Coronary artery (tissue), 2 donors: ENCODE data around the gene TMEM108.

ENCODE experiments used
- DNase-seq: peaks from one replicate; pipeline ENCODE4 v3.0.0-alpha.2; 2017; ENCODE audit warnings: low spot score
- H3K27ac ChIP-seq, 2 donors: fragments of 200-600 bp; sonication (generic); one replicate each; pipeline ENCODE4 v1.5.1; 2016 to 2019
- H3K4me3 ChIP-seq: fragments of 200-600 bp; sonication (generic); 2 replicates; pipeline ENCODE4 v1.5.1; 2016; ENCODE audit warnings: mild to moderate bottlenecking, moderate library complexity
- CTCF ChIP-seq: fragments of 200-600 bp; sonication (generic); IDR thresholded peaks from one replicate; pipeline ENCODE4 v1.5.1; 2019; ENCODE audit warnings: antibody characterized with exemption

The TMEM108 gene

GRCh38 chr3:133092681-133093080, 54.5 kb downstream of the TMEM108 start:
- Histone ChIP-seq H3K4me3 (no peak overlapping the region), H3K27ac (no peak overlapping the region)
- TF ChIP-seq CTCF, result no peak
- no peak for DNase-seq

- Histone ChIP-seq H3K4me3 (no peak overlapping the region), H3K27ac (no peak overlapping the region)
- TF ChIP-seq CTCF, result no peak
- DNase-seq, result no peak
Measured at GRCh38 chr3:133093366-133093765, 55.2 kb downstream of the TMEM108 start.

GRCh38 chr3:133096900-133097613, 58.9 kb downstream of the TMEM108 start:
- Histone ChIP-seq H3K4me3 (no peak overlapping the region), H3K27ac (no peak overlapping the region)
- TF ChIP-seq CTCF, result no peak
- no peak for DNase-seq

- no peak for DNase-seq
- Histone ChIP-seq H3K27ac (no peak overlapping the region), H3K4me3 (no peak overlapping the region)
- no peak for TF ChIP-seq CTCF
Measured at GRCh38 chr3:133103706-133104105, 65.5 kb downstream of the TMEM108 start.

GRCh38 chr3:133106169-133106568, 68.0 kb downstream of the TMEM108 start:
- Histone ChIP-seq H3K27ac (no peak overlapping the region), H3K4me3 (no peak overlapping the region)
- no peak for DNase-seq
- no peak for TF ChIP-seq CTCF

GRCh38 chr3:133112666-133113065, 74.5 kb downstream of the TMEM108 start:
- Histone ChIP-seq H3K27ac (no peak overlapping the region), H3K4me3 (no peak overlapping the region)
- DNase-seq, result no peak
- no peak for TF ChIP-seq CTCF

GRCh38 chr3:133113526-133113925, 75.3 kb downstream of the TMEM108 start:
- no peak for TF ChIP-seq CTCF
- Histone ChIP-seq H3K4me3 (no peak overlapping the region), H3K27ac (no peak overlapping the region)
- no peak for DNase-seq
